HG03039 (cell line): ENCODE measurements around the gene BMP5.
"Not testable (repeated sequence)": the region's sequence is repeated elsewhere in the genome, so short reads cannot be mapped to it uniquely, and the experiment has no call there.

Experiments
- ATAC-seq: cut with Tn5 transposase; IDR thresholded peaks from one replicate; pipeline ENCODE4 v1.9.1; 2021; ENCODE audit warnings: mild to moderate bottlenecking, moderate library complexity; ENCODE audit not compliant: unreplicated experiment

BMP5 gene

DNA sequence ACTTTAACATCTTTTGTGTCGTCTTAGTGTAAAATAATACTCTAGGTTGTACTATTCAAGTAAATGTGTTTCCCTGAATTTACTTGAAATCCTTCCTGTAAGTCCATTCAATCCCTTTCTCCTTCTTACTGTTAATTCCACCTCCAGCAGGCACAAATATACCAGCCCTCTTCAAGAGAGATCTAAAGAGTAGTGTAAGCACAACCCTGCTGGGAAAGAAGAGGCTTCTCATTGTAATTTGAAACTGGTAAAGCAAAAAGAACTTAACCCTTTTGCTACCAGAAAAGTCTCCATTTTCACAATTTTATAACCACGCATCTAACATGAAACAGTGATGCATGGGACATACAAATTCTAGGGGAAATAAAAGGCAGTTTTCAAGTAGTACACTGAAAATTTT, at the start of gene BMP5:
Gene BMP5, minus strand, starts transcription at position 191 of the 400 bp plus-strand sequence. CDS start 725 bp downstream, outside the sequence.
- ATAC-seq, result no peak

- ATAC-seq, result no peak
Measured at GRCh38 chr6:55922406-55922805, 47.0 kb upstream of the BMP5 start.

DNA sequence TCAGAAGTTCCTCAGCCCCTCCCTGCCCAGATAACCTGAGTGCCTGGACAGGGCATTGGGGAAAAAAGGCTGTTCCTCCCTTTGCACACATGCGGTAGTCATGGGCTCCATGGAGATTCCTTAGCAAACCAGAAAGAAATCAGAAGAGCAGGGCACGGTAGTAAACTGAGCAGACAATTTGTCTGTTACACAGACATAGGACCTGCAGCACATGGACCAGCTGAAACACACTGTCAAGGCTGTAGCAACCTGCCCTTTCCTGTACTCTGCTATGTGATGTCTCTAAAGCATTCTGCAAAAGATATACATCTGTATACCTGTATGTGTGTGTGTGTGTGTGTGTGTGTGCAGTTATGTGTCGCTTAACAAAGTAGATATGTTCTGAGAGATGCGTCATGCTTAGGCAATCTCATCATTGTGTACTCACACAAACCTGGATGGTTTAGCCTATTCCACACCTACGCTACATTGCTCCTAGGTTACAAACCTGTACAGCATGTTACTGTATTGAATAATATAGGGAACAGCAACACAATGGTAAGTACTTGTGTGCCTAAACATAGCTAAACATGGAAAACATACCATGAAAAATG, 44.4 kb upstream of the BMP5 start:
- ATAC-seq, result no peak

DNA sequence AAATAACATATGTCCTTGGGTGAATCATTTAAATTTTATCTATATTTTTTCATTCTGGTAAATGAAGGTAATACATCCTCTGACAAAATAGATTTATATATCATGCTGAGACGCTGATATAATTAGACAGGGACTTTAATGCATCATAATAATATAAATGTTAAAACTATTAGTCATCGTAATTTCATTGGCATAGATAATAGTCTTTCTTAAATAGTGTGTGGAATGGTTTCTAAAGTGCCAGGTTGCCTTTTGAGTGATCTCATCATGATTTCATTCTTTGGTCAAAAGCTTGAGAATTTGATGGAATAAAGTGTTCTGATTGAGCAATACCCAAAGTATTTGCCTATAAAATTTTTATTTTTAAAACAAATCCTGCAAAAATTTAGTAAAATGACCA, 43.2 kb upstream of the BMP5 start:
- ATAC-seq, result no peak

DNA sequence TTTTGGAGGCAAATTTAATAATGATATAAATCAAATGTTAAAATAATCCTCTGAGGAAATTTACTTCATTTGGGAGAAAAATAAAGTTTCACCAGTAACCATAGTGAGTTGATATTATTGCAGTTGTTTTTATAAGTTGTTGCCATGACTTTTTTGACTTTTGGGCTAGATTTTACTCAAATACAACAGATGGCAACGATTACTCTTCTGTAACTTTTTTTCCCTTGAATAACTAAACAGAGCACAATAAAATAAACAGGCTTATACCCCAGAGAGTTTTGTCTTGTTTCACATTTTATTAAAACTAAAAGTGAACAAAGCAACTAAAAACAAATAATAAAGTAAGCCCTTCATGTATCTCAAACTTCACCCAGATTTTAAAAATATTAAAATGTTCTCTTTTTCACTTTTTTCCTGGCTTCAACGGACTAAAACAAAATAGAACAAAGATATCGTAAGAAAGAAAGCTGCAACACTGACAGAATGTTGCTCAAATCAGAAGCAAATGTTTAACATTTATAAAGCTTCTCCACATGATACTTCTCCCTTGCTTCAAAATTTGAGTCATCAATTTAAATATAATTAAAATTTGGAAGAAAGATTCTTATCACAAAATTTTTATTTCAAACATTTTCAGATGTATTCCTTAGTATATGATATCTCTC, 42.5 kb upstream of the BMP5 start:
- ATAC-seq, result no peak

DNA sequence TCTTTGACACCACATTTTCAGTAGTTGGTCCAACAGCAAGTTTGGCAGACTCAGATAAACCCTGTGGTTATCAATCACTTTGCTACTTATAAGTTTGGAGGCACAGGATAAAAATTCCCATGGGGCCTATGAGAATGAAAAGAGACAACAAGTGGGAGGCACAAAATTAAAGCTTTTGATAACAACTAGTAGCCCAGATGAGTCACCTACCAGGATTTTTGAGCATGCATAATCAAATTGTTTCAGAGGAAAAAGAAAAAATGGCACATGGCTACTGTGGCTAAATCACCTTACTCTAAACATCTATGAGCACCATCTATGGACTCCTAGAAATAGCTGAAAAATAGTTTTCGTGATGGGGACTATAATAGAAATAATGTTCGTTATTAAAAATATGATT, 40.8 kb upstream of the BMP5 start:
- ATAC-seq, result no peak

GRCh38 chr6:55913228-55914195, 38.1 kb upstream of the BMP5 start:
- ATAC-seq, result peak; percentile 58

GRCh38 chr6:55910466-55910865, 35.1 kb upstream of the BMP5 start:
- ATAC-seq, result not testable (repeated sequence)

GRCh38 chr6:55909911-55910310, 34.5 kb upstream of the BMP5 start:
- ATAC-seq, result not testable (repeated sequence)

GRCh38 chr6:55902796-55903195, 27.4 kb upstream of the BMP5 start:
- ATAC-seq, result no peak

GRCh38 chr6:55901765-55902270, 26.4 kb upstream of the BMP5 start:
- ATAC-seq, result no peak

- ATAC-seq, result no peak
Measured at GRCh38 chr6:55898342-55898741, 23.0 kb upstream of the BMP5 start.

DNA sequence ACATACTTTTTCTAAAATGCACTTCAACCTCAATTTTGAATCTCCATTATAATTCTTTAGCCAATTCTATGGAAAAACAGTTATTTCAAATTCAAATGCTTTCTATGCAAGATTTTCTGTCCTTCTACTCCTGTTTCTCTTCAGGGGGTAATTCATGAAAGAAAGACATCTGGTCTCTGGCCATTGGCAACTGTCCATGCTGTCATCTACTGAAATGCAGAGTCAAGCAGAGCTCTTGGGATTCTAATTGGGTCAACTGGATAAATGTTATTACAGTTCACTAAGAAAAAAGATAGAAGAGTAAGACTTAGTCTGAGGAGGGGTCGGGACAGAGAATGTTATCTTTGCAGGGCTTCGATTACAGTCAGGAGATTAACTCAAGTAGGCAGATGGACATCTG, 22.0 kb upstream of the BMP5 start:
- no peak for ATAC-seq

GRCh38 chr6:55895972-55896730, 20.8 kb upstream of the BMP5 start:
- no peak for ATAC-seq

- ATAC-seq, result no peak
Measured at GRCh38 chr6:55892749-55893357, 17.5 kb upstream of the BMP5 start.

DNA sequence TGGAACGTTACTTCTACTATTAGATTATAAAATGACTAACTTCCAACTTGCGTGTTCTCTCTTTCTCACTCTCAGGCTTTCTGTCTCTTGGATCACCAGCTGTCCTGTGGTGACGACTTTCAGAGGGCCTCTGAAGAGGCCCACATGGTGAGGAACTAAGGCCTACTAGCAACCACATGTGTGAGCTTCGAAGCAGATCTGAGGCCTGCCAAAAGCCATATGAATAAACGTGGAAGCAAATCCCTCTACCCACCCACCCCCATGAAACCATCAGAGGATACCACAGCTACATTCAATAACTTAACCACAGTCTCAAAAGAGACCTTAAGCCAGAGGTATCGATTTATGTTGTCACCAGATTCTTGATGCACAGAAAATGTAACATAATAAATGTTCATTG, 13.5 kb upstream of the BMP5 start:
- no peak for ATAC-seq

DNA sequence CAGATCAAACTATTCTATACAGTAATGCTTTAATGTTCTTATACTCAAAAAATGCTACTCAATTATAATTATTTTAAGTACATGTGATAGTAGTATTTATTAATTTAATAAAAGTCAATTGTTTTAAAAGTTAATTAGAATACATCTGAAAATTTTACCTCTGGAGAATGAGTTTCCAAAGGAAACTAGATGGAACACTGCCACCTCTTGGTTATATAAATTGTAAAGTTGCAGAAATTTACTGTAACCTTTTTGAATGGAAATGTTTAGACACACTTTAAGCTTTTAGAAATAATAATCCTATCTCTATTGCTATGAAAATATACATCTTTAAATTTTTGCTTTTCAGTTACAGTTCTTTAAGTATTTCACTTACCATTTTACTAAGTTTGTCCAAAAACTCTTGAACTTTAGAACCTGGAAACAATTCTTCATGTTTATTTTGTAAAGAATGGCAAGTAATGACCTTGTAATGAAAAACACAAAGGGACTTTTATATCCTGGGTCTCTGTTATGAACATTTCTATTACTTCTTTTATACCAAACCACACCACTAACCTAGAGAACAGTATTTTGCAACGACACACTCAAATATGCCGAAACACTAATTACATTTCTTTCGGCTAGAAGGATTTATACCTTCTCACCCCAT, 10.9 kb upstream of the BMP5 start:
- no peak for ATAC-seq

GRCh38 chr6:55882718-55883569, 7.6 kb upstream of the BMP5 start:
- ATAC-seq, result no peak

DNA sequence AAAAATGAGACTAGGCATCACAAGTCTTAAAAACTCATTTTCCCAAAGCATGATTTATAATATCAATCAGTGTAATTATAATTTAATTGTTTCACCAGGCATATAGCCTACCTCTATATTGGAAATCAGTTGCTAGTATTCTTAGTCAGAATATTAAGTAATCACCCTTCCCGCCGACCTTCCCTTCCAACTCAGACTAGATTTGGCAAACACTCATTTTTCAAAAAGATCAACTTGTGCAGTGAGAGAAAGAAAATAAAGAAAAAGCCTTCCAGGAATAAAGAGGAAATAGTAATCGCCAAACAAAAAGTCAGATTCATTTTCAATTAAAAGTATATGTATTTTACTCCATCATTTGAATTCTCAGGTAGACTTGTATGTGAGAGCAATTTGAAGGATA, 1.9 kb upstream of the BMP5 start:
- ATAC-seq, result no peak
